HepG2 (cell line): ENCODE data around the gene ACVRL1. TPM values are rescaled to one million over a fixed set of nuclear protein-coding genes. Genes with fewer than 3 reads are reported as not detected.

Experiments used
- ATAC-seq: fragments of 200-7000 bp; cut with Tn5 transposase; 3 replicates; pipeline ENCODE4 v1.9.1; 2020; ENCODE audit warnings: mild to moderate bottlenecking, moderate library complexity
- BruUV-seq: library from RNA; stranded (reverse); fragments of 400-500 nt; replicated peaks from 2 replicates; lab custom pipeline; 2021; lab: Mats Ljungman, UMichigan
- CTCF ChIA-PET: fragments of 300-600 bp; formaldehyde crosslinking; extraction: SDS; loops from one replicate; lab custom pipeline; 2021; ENCODE audit warnings: low total read pairs, inconsistent platforms, low intra/inter-chr PET ratio; lab: Yijun Ruan, JAX
- POLR2A ChIA-PET: fragments of 350-600 bp; sonication (Branson Sonifier 250); formaldehyde crosslinking; loops from one replicate; lab custom pipeline; 2020; ENCODE audit warnings: antibody characterized with exemption, inconsistent platforms; lab: Yijun Ruan, JAX
- DNase-seq: peaks from one replicate; pipeline ENCODE4 v3.0.0-alpha.2; 2015; ENCODE audit warnings: low spot score
- FAIRE-seq: peaks from 3 replicates; lab custom pipeline; 2011; peaks lifted over from hg19 to GRCh38; lab: Jason Lieb, UNC
- H2AFZ ChIP-seq: one replicate; pipeline ENCODE4 v1.6.1; 2011; ENCODE audit warnings: low read length, inconsistent platforms
- H3K27ac ChIP-seq: fragments of 300-600 bp; 3 replicates; pipeline ENCODE4 v1.8.0; 2011; ENCODE audit warnings: mixed run types, mild to moderate bottlenecking, mixed read lengths, low read length, inconsistent platforms; ENCODE audit not compliant: insufficient read depth; ENCODE audit errors: extremely low read length
- H3K27me3 ChIP-seq, 2 experiments: fragments of 200-600 bp in 1 of 2; 2 replicates in 1 of 2; 3 replicates in 1 of 2; pipeline versions ENCODE4 v1.6.0 to v1.8.0; 2011; ENCODE audit warnings: low read length in 2 of 2, mild to moderate bottlenecking in 2 of 2, moderate library complexity in 2 of 2, inconsistent platforms in 1 of 2; ENCODE audit not compliant: insufficient read depth in 2 of 2, control insufficient read depth in 1 of 2
- H3K36me3 ChIP-seq, 2 experiments: fragments of 200-600 bp in 1 of 2; replicated peaks in 1 of 2; 2 replicates in 1 of 2; 3 replicates in 1 of 2; pipeline versions ENCODE4 v1.5.1 to v1.8.0; 2011; ENCODE audit warnings: low read length in 2 of 2, inconsistent platforms in 1 of 2; ENCODE audit not compliant: insufficient read depth in 2 of 2, control insufficient read depth in 1 of 2
- H3K4me1 ChIP-seq: 2 replicates; pipeline ENCODE4 v1.5.1; 2012; ENCODE audit warnings: low read length, inconsistent platforms; ENCODE audit not compliant: insufficient read depth
- H3K4me2 ChIP-seq: 2 replicates; pipeline ENCODE4 v1.6.0; 2011; ENCODE audit warnings: low read depth, low read length, inconsistent platforms
- H3K4me3 ChIP-seq, 3 experiments: fragments of 200-600 bp in 1 of 3; sonication (generic), shearing (Covaris generic) in 1 of 3; replicated peaks in 1 of 3; 2 replicates each; pipeline ENCODE4 v1.5.1; 2011 to 2016; ENCODE audit warnings: low read length in 3 of 3, inconsistent platforms in 2 of 3, low read depth in 2 of 3, mild to moderate bottlenecking in 2 of 3, control low read depth in 1 of 3, mixed read lengths in 1 of 3; ENCODE audit not compliant: insufficient read depth in 1 of 3
- H3K79me2 ChIP-seq: one replicate; pipeline ENCODE4 v1.6.1; 2011; ENCODE audit warnings: low read length, inconsistent platforms; ENCODE audit not compliant: insufficient read depth
- H3K9ac ChIP-seq: 2 replicates; pipeline ENCODE4 v1.6.0; 2011; ENCODE audit warnings: mild to moderate bottlenecking, low read depth, low read length, inconsistent platforms; ENCODE audit not compliant: insufficient read depth
- H3K9me3 ChIP-seq: 2 replicates; pipeline ENCODE4 v1.5.1; 2012; ENCODE audit warnings: mild to moderate bottlenecking, low read length
- H4K20me1 ChIP-seq: 2 replicates; pipeline ENCODE4 v1.6.0; 2011; ENCODE audit warnings: inconsistent platforms, mild to moderate bottlenecking, low read length, moderate library complexity; ENCODE audit not compliant: insufficient read depth
- ARID2 ChIP-seq: sonication (generic); formaldehyde crosslinking; IDR thresholded peaks from 2 replicates; pipeline ENCODE4 v1.8.1; 2022; ENCODE audit warnings: mild to moderate bottlenecking, missing genetic modification reagents, borderline replicate concordance
- KAT2B ChIP-seq: fragments of 150-350 bp; IDR thresholded peaks from 2 replicates; pipeline ENCODE4 v1.6.1; 2014; ENCODE audit warnings: low read depth, low read length, borderline replicate concordance
- MAZ ChIP-seq, 2 experiments: sonication (generic) in 1 of 2; formaldehyde crosslinking in 1 of 2; IDR thresholded peaks; 2 replicates each; pipeline versions ENCODE4 v1.5.0 to v1.6.1; 2012 to 2020; ENCODE audit warnings: low read depth in 2 of 2, mild to moderate bottlenecking in 2 of 2, borderline replicate concordance in 1 of 2, improper control_type of control experiment in 1 of 2, low read length in 1 of 2, missing genetic modification reagents in 1 of 2, moderate library complexity in 1 of 2
- NFE2 ChIP-seq: sonication (generic); formaldehyde crosslinking; IDR thresholded peaks from 2 replicates; pipeline ENCODE4 v1.4.0; 2020; ENCODE audit warnings: missing genetic modification reagents
- ONECUT2 ChIP-seq: sonication (generic); formaldehyde crosslinking; IDR thresholded peaks from 2 replicates; pipeline ENCODE4 v1.4.0; 2020; ENCODE audit warnings: missing genetic modification reagents
- SRF ChIP-seq: IDR thresholded peaks from 2 replicates; pipeline ENCODE4 v1.6.1; 2011; ENCODE audit warnings: mild to moderate bottlenecking, low read depth, low read length, moderate library complexity
- ZBTB3 ChIP-seq: sonication (generic); formaldehyde crosslinking; IDR thresholded peaks from 2 replicates; pipeline ENCODE4 v1.4.0; 2020; ENCODE audit warnings: low read depth, mild to moderate bottlenecking, moderate library complexity, missing genetic modification reagents, borderline replicate concordance
- ZNF691 ChIP-seq: sonication (generic); formaldehyde crosslinking; IDR thresholded peaks from 2 replicates; pipeline ENCODE4 v1.4.0; 2020; ENCODE audit warnings: missing genetic modification reagents, low read depth, mild to moderate bottlenecking, borderline replicate concordance
- ZNF773 ChIP-seq: sonication (generic); formaldehyde crosslinking; IDR thresholded peaks from 2 replicates; pipeline ENCODE4 v1.4.0; 2020; ENCODE audit warnings: missing genetic modification reagents, borderline replicate concordance
- WGBS: methylation state at CpG from one replicate; pipeline ENCODE4 v1.1.6; 2017; ENCODE audit warnings: low lambda C conversion rate; 5-methylcytosine and 5-hydroxymethylcytosine counted together
- in situ Hi-C: cut with HindIII; loops from 2 replicates; pipeline ENCODE4 v1.10.0; 2017; ENCODE audit warnings: low pct_unique_long_range_greater_than_20kb; ENCODE audit not compliant: extremely low pct_ligation_motif_present
- intact Hi-C: fragments of 100-400 bp; cut with micrococcal nuclease; formaldehyde crosslinking; loops from one replicate; pipeline ENCODE4 v1.10.0; 2022; ENCODE audit not compliant: unreplicated experiment
- polyA plus RNA-seq, 8 experiments: library from polyadenylated mRNA; depleted of rRNA in 3 of 8; stranded (reverse) in 7 of 8; unstranded in 1 of 8; fragments of >200 nt; fragmentation: Illumina TruSeq in 4 of 8; extraction: Trizol in 4 of 8; gene quantifications; 2 replicates each; pipeline versions ENCODE4 v1.2.1 to v1.2.3, GENCODE V29; 2011 to 2016; ENCODE audit warnings: low read depth in 4 of 8, missing spikeins in 1 of 8, mixed read lengths in 1 of 8; ENCODE audit not compliant: insufficient read depth in 1 of 8
- total RNA-seq, 5 experiments: library from RNA; depleted of rRNA; stranded (reverse); fragments of >200 nt; fragmentation: Illumina TruSeq; extraction: Trizol; gene quantifications; 2 replicates each; pipeline ENCODE4 v1.2.3, GENCODE V29; 2016; ENCODE audit warnings: low read depth in 1 of 5
- TF ChIP-seq, protein P1 (sequence below): sonication (generic); formaldehyde crosslinking; conservative IDR thresholded peaks from 2 replicates; pipeline ENCODE4 v1.8.0; 2022; ENCODE audit warnings: mild to moderate bottlenecking, moderate library complexity, missing genetic modification reagents

ACVRL1 gene
- total and polyA plus RNA-seq, 2 of the 13 experiments (the other 11 are each of a cell fraction or from before 2014, with no cell fraction given): not detected

DNA sequence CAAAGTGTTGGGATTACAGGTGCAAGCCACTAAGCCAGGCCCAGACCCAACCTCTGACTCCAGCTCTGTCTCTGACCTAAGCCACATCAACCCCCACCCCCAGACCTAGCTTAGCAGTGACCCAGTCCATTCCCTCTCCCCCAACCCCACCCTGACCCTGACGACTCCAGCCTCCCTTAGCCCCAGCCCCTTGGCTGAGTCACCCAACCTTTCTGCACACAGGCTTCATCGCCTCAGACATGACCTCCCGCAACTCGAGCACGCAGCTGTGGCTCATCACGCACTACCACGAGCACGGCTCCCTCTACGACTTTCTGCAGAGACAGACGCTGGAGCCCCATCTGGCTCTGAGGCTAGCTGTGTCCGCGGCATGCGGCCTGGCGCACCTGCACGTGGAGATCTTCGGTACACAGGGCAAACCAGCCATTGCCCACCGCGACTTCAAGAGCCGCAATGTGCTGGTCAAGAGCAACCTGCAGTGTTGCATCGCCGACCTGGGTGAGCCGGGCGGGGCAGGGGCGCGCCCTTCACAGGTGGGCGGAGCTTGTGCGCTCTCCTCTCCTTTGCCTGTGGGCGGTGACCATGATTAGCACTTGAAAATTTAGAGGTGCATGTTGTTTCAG is 7.8 kb downstream of the ACVRL1 start:
- ATAC-seq (no peak), FAIRE-seq (no peak), DNase-seq (no peak)
- H2AFZ ChIP-seq: no peak overlapping the region
- H3K9me3 ChIP-seq: no peaks in the 10 kb centered on the region
- no peaks in the 10 kb centered on the region for H4K20me1 ChIP-seq
- in situ Hi-C loops: no loop called here
- intact Hi-C loops: no loop called here
- H3K79me2 ChIP-seq: no peaks in the 10 kb centered on the region
- WGBS: 80% methylated on average over 27 of the region's 28 CpGs
- H3K4me2 ChIP-seq: no peak overlapping the region
- ChIA-PET POLR2A (no interaction called here), CTCF (no interaction called here)
- 0 out of 2 replicates have a peak, but pooled peaks cover 19% of the 10 kb centered on the region for H3K4me1 ChIP-seq
- peaks cover 3 to 37% of the 10 kb centered on the region in 2 experiments; a peak in 3 of 5 replicates for H3K27me3 ChIP-seq
- no peak overlapping the region for H3K9ac ChIP-seq
- TF ChIP-seq NFE2 (CRISPR knock-in tag) (no peak), ARID2 (CRISPR knock-in tag) (no peak), MAZ (IDR thresholded peaks at IDR 0.05; ENCODE audit: borderline replicate concordance, low read depth, low read length) (no peak), MAZ (CRISPR knock-in tag; IDR thresholded peaks at IDR 0.05; ENCODE audit: low read depth) (no peak), KAT2B (no peak), ONECUT2 (CRISPR knock-in tag) (no peak), ZNF691 (CRISPR knock-in tag) (no peak), SRF (no peak), ZNF773 (CRISPR knock-in tag) (no peak), ZBTB3 (no peak)
- TF ChIP-seq, protein P1, sequence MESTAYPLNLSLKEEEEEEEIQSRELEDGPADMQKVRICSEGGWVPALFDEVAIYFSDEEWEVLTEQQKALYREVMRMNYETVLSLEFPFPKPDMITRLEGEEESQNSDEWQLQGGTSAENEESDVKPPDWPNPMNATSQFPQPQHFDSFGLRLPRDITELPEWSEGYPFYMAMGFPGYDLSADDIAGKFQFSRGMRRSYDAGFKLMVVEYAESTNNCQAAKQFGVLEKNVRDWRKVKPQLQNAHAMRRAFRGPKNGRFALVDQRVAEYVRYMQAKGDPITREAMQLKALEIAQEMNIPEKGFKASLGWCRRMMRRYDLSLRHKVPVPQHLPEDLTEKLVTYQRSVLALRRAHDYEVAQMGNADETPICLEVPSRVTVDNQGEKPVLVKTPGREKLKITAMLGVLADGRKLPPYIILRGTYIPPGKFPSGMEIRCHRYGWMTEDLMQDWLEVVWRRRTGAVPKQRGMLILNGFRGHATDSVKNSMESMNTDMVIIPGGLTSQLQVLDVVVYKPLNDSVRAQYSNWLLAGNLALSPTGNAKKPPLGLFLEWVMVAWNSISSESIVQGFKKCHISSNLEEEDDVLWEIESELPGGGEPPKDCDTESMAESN (CRISPR knock-in tag): no peak
- no peaks in the 10 kb centered on the region for H3K36me3 ChIP-seq
- H3K27ac ChIP-seq: no peak overlapping the region
- no peak overlapping the region for H3K4me3 ChIP-seq
- BruUV-seq: no TSS peak
